Measurements from ENCODE around the gene UNKL.

Gene UNKL

DNA sequence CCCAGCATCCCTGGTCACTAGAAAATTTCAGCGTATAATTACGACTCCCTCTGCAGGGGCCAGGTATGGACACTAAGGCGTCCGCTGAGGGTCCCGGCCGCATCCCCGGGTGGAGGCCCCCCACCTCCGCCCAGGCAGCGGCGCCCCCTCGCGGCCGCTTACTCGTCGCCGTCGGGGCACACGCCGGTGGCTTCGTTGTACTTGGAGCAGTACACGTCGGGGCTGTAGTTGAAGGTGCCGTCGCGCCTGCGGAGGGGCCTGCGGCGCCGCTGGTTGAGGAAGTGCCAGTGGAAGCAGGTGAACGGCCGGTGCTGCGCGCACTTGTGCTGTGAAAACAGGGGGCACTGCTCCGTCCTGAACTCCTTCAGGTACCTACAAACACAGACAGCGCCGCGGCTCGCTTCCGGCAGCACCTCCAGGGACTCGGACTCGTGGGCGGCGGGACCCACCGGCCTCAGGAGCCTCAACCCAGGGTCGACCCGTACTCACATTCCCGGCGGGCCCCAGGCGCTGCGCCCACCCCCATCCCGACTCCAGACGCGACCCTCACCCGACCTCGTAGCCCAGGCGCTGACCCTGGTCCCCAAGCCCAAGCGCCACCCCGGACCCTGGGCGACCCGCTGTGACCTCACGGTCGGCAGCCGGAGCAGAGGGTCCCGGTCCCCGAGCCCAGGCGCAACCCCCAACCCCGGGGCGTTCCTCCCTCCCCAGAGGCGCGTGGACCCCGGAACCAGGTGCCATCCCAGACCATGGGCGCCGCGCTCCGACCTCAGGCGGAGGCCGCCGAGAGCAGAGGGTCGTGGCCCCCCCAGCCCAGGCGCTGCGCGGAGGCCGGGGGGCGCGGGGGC, 596 bp downstream of the UNKL start:
- DNase-seq (ENCODE audit: extremely low read depth, low read depth): no peak
- TF ChIP-seq, protein P1, sequence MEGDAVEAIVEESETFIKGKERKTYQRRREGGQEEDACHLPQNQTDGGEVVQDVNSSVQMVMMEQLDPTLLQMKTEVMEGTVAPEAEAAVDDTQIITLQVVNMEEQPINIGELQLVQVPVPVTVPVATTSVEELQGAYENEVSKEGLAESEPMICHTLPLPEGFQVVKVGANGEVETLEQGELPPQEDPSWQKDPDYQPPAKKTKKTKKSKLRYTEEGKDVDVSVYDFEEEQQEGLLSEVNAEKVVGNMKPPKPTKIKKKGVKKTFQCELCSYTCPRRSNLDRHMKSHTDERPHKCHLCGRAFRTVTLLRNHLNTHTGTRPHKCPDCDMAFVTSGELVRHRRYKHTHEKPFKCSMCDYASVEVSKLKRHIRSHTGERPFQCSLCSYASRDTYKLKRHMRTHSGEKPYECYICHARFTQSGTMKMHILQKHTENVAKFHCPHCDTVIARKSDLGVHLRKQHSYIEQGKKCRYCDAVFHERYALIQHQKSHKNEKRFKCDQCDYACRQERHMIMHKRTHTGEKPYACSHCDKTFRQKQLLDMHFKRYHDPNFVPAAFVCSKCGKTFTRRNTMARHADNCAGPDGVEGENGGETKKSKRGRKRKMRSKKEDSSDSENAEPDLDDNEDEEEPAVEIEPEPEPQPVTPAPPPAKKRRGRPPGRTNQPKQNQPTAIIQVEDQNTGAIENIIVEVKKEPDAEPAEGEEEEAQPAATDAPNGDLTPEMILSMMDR (IDR thresholded peaks at IDR 0.05; ENCODE audit: low read depth, low read length, missing control alignments): peak; percentile 74

DNA sequence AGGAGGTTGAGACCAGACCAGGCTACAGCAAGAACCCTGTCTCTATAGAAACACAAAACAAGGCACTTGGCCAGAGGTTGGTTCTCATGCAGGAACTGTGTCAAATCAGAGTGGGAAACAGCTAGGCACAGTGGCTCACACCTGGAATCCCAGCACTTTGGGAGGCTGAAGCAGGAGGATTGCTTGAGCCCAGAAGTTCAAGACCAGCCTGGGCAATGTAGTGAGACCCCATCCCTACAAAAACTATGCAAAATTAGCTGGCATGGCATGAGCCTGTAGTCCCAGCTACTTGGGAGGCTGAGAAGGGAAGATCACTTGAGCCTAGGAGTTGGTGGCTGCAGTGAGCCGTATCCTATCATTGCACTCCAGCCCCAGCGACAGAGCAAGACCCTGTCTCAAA, 1.7 kb downstream of the UNKL start:
- TF ChIP-seq, protein P1 (IDR thresholded peaks at IDR 0.05; ENCODE audit: low read depth, low read length, missing control alignments): no peak
- no peak overlapping the region for H3K4me3 ChIP-seq (replicated peaks; ENCODE audit: low read depth, low read length)
- DNase-seq (ENCODE audit: extremely low read depth, low read depth): no peak

More for the DNA sequence above, 596 bp downstream of the UNKL start:
- H3K4me3 ChIP-seq (replicated peaks; ENCODE audit: low read depth, low read length): peak overlapping the region; percentile 71

DNA sequence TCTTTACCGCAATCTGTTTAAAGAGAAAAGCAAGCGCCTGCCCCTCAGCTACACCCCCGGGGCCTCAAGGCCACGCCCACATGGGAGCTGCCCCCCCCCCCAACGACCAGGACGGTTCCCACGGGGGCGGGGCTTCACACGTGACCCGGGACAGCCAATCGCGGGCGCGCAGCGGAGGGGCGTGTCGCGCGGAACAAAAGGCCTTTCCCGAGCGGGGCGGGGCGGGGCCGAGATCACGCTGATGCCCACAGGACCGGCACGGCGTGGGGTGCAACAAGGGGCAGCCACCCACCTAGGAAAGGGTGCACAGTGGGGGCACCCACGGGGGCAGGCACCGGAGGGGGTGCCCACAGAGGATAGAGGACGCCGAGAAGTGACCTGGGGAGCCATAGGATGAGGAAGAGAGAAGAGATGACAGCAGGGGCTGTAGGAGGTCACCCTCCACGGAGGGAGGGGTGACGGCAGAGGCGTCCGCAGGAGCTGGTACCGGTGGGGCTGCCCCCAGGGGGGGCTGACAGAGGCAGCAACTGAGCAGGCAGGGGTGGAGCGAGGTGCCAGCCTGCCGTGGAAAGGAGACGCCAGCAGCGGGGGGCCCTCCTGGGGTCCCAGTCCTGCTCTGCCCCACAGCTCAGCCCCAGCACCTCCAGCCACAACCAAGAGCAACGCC, 6.2 kb downstream of the UNKL start:
- DNase-seq (ENCODE audit: extremely low read depth, low read depth): peak; percentile 30
- peak overlapping the region; percentile 45 for H3K4me3 ChIP-seq (replicated peaks; ENCODE audit: low read depth, low read length)
- TF ChIP-seq, protein P1 (IDR thresholded peaks at IDR 0.05; ENCODE audit: low read depth, low read length, missing control alignments): no peak

DNA sequence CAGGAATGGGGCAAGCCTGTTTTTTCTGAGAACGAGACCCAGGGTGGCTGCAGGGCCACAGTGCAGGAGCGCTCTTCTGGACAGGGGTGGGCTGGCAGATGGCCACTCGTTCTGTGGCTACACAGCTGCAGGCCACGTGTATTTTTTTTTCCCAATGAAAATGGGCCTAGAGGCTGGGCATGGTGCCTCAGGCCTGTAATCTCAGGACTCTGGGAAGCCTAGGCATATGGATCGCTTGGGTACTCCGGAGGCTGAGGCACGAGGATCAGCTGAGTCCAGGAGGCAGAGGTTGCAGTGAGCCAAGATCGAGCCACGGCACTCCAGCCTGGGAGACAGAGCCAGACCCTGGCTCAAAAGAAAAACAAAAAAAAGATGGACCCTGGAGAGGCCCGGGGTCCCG, 6.8 kb downstream of the UNKL start:
- TF ChIP-seq, protein P1 (IDR thresholded peaks at IDR 0.05; ENCODE audit: low read depth, low read length, missing control alignments): no peak
- H3K4me3 ChIP-seq (replicated peaks; ENCODE audit: low read depth, low read length): peak overlapping the region; percentile 45
- DNase-seq (ENCODE audit: extremely low read depth, low read depth): peak; percentile 33

DNA sequence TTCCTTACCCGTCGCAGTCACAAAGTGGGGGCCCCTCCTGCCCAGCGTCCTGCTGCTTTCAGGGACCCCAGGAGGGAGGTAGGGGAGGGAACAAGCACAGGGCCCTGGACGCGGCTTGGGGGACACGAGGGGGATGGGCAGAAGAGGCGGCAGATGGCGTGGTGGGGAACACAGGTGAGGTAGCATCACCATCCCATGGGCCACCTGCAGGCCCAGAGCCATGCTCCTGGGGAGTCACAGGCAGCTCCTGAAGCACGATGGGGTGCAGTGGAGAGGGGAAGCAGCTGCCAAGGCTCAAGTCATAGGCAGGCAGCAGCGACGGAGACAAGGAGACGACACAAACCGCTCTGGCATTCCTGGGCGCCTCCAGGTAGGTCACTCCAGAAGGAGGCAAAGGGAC, 10.8 kb downstream of the UNKL start:
- no peak overlapping the region for H3K4me3 ChIP-seq (replicated peaks; ENCODE audit: low read depth, low read length)
- DNase-seq (ENCODE audit: extremely low read depth, low read depth): no peak
- TF ChIP-seq, protein P1 (IDR thresholded peaks at IDR 0.05; ENCODE audit: low read depth, low read length, missing control alignments): no peak

DNA sequence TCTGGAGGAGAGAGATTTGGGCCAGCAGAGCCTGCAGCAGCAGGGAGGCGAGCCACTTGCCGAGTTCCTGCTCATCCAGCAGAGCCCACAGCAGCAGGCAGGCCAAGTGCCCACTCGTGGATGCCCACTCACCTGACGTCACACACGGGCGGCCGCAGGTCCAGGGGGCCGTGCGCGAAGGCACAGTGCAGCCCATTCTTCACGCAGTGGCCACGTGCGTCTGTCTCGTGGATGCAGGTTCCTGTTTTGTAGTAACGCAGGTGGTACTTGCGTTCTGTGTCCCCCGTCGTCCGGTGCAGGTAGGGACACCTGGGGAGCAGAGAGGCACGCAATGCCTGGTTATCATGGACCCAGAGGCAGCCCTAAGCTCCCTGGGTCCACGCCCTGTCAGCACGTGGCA, 11.5 kb downstream of the UNKL start:
- TF ChIP-seq, protein P1 (IDR thresholded peaks at IDR 0.05; ENCODE audit: low read depth, low read length, missing control alignments): no peak
- H3K4me3 ChIP-seq (replicated peaks; ENCODE audit: low read depth, low read length): no peak overlapping the region
- no peak for DNase-seq (ENCODE audit: extremely low read depth, low read depth)

Data from HFF-Myc (cell line).